ENCODE measurements around the gene CHMP6.
A peak's percentile ranks its signal among the peaks of the same experiment; 100 is the strongest.

- TF ChIP-seq EZH2 (IDR thresholded peaks at IDR 0.05; ENCODE audit: borderline replicate concordance, insufficient read depth, low read length, poor library complexity, severe bottlenecking) (no peak), RAD21 (conservative IDR thresholded peaks at IDR 0.05) (peak; percentile 22), CTCF (IDR thresholded peaks at IDR 0.05; ENCODE audit: poor library complexity, severe bottlenecking) (no peak), POLR2AphosphoS5 (IDR thresholded peaks at IDR 0.05) (no peak), EP300 (conservative IDR thresholded peaks at IDR 0.05; ENCODE audit: poor library complexity, severe bottlenecking) (peak; percentile 22), REST (IDR thresholded peaks at IDR 0.05; ENCODE audit: borderline replicate concordance) (no peak), SMC3 (conservative IDR thresholded peaks at IDR 0.05; ENCODE audit: poor library complexity) (peak; percentile 22), TAF1 (IDR thresholded peaks at IDR 0.05; ENCODE audit: low read depth) (no peak), MXI1 (conservative IDR thresholded peaks at IDR 0.05; ENCODE audit: poor library complexity, severe bottlenecking) (peak; percentile 52)
Observed at GRCh38 chr17:81034168-81034777, 42.6 kb downstream of the CHMP6 start.

Measured in neural cell (in vitro differentiated cells).